SKM-1 treated with dmso at 0.1 percent for 144 hours (cell line): ENCODE results near the gene RAD51C.
A peak's percentile ranks its signal among the peaks of the same experiment; 100 is the strongest.
"Not testable (repeated sequence)": the region's sequence is repeated elsewhere in the genome, so short reads cannot be mapped to it uniquely, and the experiment has no call there.

Source experiments
- DNase-seq: peaks from one replicate; lab custom pipeline; 2025; ENCODE audit not compliant: unreplicated experiment; lab: John Stamatoyannopoulos, UW

Gene RAD51C

GRCh38 chr17:58684003-58684402, 8.4 kb upstream of the RAD51C start:
- no peak for DNase-seq

- not testable (repeated sequence) for DNase-seq
Observed at GRCh38 chr17:58684462-58684861, 7.9 kb upstream of the RAD51C start.

GRCh38 chr17:58686980-58687379, 5.4 kb upstream of the RAD51C start:
- DNase-seq = no peak

- DNase-seq = no peak
Observed at GRCh38 chr17:58688521-58688920, 3.9 kb upstream of the RAD51C start.

- not testable (repeated sequence) for DNase-seq
Observed at GRCh38 chr17:58690033-58690432, 2.4 kb upstream of the RAD51C start.

- no peak for DNase-seq
Observed at GRCh38 chr17:58691701-58692238, 632 bp upstream of the RAD51C start, which contains the start of gene TEX14. TSS of gene TEX14 (minus strand) at chr17:58692045. CDS start at chr17:58652001, 40,044 bp downstream.

GRCh38 chr17:58693208-58693607, 806 bp downstream of the RAD51C start:
- DNase-seq = no peak

GRCh38 chr17:58693751-58694150, 1.3 kb downstream of the RAD51C start:
- no peak for DNase-seq

- no peak for DNase-seq
Observed at GRCh38 chr17:58694302-58694701, 1.9 kb downstream of the RAD51C start.

- DNase-seq = no peak
Observed at GRCh38 chr17:58694826-58695225, 2.4 kb downstream of the RAD51C start.

- DNase-seq = no peak
Observed at GRCh38 chr17:58699771-58700170, 7.4 kb downstream of the RAD51C start.

- no peak for DNase-seq
Observed at GRCh38 chr17:58702045-58702476, 9.7 kb downstream of the RAD51C start.

GRCh38 chr17:58702708-58703107, 10.3 kb downstream of the RAD51C start:
- no peak for DNase-seq

GRCh38 chr17:58703137-58703915, 10.9 kb downstream of the RAD51C start:
- no peak for DNase-seq

GRCh38 chr17:58703916-58704286, 11.5 kb downstream of the RAD51C start:
- no peak for DNase-seq

- DNase-seq = no peak
Observed at GRCh38 chr17:58706351-58707140, 14.1 kb downstream of the RAD51C start.

- peak; percentile 44 for DNase-seq
Observed at GRCh38 chr17:58710948-58711552, 18.6 kb downstream of the RAD51C start.

- DNase-seq = no peak
Observed at GRCh38 chr17:58722274-58722673, 29.9 kb downstream of the RAD51C start.

- DNase-seq = no peak
Observed at GRCh38 chr17:58722696-58723095, 30.3 kb downstream of the RAD51C start.

- no peak for DNase-seq
Observed at GRCh38 chr17:58728798-58729197, 36.4 kb downstream of the RAD51C start.

GRCh38 chr17:58730937-58731336, 38.5 kb downstream of the RAD51C start:
- DNase-seq = no peak
